Middle frontal gyrus (tissue), 1 donor: ENCODE results near the gene PLCH2.

Experiments
- DNase-seq: peaks from one replicate; pipeline ENCODE4 v3.0.0-alpha.2; 2015; ENCODE audit warnings: low spot score; ENCODE audit errors: extremely low spot score

The PLCH2 gene

DNA sequence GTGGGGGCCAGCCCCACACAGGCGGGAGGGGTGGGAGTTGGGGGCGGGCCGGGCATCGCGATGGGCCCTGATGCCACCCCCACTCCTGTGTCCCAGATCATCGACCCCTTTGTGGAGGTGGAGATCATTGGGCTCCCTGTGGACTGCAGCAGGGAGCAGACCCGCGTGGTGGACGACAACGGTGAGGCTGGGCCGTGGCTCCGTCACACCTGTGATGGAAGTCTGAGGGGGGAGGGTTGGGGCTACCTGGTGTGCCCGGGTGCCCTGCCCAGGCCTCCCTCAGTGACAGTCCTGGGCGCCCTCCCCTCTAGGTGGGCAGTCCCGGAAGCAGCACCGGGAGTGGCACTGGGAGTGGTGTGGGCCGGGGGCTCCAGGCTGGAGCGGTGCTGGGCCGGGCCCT is 22.6 kb downstream of the PLCH2 start:
- DNase-seq, result no peak

DNA sequence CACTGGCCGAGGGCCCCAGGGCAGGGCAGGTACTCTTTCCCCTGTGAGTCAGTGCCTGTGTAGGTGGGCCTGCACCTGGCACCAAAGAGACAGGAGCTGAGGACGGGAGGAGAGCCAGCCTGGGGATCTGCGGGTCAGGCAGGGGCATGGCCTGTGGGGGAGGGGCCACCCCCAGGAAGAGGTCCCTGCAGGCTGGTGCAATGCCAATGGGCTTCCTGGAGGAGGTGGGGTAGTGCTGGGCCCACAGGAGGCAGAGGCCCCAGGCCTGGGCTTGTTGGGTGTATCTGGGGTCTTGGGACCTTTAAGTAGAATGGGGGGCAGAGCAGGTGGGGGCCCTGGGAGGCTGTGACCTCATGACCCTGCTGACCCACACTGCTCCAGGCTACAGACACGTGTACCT is 23.2 kb downstream of the PLCH2 start:
- no peak for DNase-seq

GRCh38 chr1:2499986-2500596 is 24.0 kb downstream of the PLCH2 start:
- no peak for DNase-seq

- DNase-seq, result no peak
Observed at GRCh38 chr1:2501041-2501819, 25.1 kb downstream of the PLCH2 start.

DNA sequence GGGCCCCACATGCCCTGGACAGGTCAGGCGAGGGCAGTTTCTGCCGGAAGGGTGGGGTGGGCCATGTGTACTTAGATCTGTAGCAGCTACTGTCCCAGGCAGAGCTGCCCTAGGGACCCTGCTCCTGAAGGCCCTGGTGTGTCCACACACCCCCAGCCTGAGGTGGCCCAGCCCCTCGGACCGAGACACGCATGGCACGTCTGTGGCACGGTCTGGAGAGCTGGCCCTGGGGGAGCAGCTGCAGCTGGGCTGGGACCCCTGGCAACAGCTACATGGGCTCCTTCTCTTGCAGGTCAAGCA is 25.7 kb downstream of the PLCH2 start:
- no peak for DNase-seq

- no peak for DNase-seq
Observed at GRCh38 chr1:2502210-2502609, 26.1 kb downstream of the PLCH2 start.

GRCh38 chr1:2502661-2503553 is 26.8 kb downstream of the PLCH2 start:
- DNase-seq, result no peak

GRCh38 chr1:2503554-2504224 is 27.6 kb downstream of the PLCH2 start:
- DNase-seq, result no peak

DNA sequence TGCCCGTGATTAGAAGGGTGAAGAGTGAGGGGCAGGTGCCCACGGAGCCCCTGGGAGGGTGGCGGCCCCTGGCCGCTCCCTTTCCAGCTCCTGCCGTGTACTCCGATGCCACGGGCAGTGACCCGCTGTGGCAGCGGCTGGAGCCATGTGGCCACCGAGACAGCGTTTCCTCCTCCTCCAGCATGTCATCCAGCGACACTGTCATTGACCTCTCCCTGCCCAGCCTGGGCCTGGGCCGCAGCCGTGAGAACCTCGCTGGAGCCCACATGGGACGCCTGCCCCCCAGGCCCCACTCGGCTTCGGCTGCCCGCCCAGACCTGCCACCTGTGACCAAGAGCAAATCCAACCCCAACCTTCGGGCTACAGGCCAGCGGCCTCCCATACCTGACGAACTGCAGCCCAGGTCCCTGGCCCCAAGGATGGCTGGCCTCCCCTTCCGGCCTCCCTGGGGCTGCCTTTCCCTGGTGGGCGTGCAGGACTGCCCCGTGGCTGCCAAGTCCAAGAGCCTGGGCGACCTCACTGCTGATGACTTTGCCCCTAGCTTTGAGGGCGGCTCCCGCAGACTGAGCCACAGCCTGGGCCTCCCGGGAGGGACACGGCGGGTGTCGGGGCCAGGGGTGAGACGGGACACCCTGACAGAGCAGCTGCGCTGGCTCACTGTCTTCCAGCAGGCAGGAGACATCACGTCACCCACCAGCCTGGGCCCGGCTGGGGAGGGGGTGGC is 28.3 kb downstream of the PLCH2 start:
- no peak for DNase-seq

DNA sequence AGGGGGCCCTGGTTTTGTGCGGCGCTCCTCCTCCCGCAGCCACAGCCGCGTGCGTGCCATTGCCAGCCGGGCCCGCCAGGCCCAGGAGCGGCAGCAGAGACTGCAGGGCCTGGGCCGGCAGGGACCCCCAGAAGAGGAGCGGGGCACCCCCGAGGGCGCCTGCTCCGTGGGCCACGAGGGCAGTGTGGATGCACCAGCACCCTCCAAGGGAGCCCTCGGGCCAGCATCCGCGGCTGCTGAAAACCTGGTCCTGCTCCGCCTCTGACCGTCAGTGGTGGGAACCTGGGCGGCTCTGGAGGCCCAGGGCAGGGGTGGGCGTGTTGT is 28.8 kb downstream of the PLCH2 start:
- no peak for DNase-seq

- no peak for DNase-seq
Observed at GRCh38 chr1:2505461-2505994, 29.4 kb downstream of the PLCH2 start.

- DNase-seq, result no peak
Observed at GRCh38 chr1:2506007-2506860, 30.1 kb downstream of the PLCH2 start.

- no peak for DNase-seq
Observed at GRCh38 chr1:2506901-2507565, 30.9 kb downstream of the PLCH2 start.

DNA sequence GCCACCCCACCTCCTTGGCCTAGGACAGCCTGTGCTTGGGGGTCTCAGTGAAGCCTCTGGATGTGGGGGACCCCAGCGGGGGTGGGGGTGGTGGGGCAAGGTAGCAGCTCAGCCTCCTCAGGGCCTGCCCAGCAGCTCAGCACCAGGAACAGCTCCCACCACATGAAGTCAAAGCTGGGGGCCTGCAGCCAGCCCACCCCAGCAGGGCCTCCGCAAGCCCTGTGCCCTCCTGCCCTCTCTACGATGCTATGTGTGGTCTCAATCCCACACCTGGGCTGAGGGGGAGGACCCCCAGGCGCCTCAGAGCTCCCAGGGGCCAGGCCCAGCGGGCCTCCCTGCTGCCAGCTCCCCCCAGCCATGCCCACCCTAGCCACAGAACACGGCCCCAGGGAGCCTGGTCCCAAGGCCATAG is 31.7 kb downstream of the PLCH2 start:
- DNase-seq, result no peak

DNA sequence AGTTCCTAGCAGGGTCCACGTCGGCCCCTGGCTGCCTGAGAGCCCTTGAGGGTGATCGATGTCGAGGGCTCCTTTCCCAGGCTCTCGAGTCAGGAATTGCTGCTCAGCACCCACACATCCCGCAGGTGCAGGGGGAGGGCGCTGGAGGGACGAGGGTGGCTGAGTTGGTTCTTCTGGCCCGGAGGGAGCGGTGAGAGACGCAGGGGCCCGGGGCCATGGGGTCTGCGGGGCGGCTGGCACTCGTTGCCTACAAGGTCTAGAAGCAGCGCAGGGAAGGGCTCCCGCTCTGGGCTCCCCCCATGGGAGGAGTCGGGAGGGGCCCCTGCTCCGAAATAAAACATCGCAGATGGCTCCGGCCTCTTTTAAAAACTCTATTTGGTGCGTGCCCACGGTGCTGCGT is 32.1 kb downstream of the PLCH2 start:
- DNase-seq, result no peak

GRCh38 chr1:2508751-2509150 is 32.7 kb downstream of the PLCH2 start:
- no peak for DNase-seq

GRCh38 chr1:2509589-2509988 is 33.5 kb downstream of the PLCH2 start:
- DNase-seq, result no peak

- DNase-seq, result no peak
Observed at GRCh38 chr1:2510366-2511155, 34.5 kb downstream of the PLCH2 start.
